ENCODE results near the gene SRRM3.

DNA sequence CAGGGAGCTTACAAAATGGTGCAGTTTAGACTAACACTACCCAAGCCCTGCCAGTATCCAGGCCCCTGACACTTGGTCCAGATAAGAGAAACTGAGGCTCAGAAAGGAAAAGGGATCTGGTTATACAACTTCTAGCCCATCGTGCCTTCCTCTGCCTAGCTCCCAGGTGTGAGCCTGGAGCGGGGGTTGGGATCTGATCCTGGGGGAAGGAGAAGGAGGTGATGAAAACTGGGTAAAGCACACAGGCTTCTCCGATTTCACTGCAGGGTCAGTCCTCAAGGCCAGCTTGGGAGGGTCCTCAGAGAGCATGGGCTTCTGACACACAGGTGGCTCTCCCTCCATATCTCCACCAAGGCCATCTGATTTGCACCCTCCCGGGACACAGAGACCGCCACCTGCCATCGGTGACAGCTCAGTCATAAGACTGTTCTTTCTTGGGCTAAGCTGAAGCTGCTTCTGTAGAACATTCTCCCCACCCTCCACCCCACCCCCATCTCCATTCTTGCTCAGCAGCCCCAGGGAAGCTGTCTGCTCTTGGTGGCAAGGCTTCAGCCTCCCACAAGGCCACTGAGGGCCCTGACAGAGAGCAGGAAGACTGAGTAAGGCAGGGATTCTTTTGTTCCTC is 16.4 kb downstream of the SRRM3 start:
- TF ChIP-seq, protein P1, sequence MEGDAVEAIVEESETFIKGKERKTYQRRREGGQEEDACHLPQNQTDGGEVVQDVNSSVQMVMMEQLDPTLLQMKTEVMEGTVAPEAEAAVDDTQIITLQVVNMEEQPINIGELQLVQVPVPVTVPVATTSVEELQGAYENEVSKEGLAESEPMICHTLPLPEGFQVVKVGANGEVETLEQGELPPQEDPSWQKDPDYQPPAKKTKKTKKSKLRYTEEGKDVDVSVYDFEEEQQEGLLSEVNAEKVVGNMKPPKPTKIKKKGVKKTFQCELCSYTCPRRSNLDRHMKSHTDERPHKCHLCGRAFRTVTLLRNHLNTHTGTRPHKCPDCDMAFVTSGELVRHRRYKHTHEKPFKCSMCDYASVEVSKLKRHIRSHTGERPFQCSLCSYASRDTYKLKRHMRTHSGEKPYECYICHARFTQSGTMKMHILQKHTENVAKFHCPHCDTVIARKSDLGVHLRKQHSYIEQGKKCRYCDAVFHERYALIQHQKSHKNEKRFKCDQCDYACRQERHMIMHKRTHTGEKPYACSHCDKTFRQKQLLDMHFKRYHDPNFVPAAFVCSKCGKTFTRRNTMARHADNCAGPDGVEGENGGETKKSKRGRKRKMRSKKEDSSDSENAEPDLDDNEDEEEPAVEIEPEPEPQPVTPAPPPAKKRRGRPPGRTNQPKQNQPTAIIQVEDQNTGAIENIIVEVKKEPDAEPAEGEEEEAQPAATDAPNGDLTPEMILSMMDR (IDR thresholded peaks at IDR 0.05): no peak
- TF ChIP-seq POLR2A (IDR thresholded peaks at IDR 0.05): no peak

Measured in esophagus squamous epithelium (tissue), 4 donors.